Endothelial cell (in vitro differentiated cells): ENCODE results near the gene ZNF764. TPM values are rescaled to one million over a fixed set of nuclear protein-coding genes. Genes with fewer than 3 reads are reported as not detected.
A peak's percentile ranks its signal among the peaks of the same experiment; 100 is the strongest.

Source experiments
- DNase-seq: peaks from one replicate; pipeline ENCODE4 v3.0.0; 2021; ENCODE audit warnings: low spot score
- H3K27ac Mint-ChIP-seq: one replicate; pipeline ENCODE4 v1.8.0; 2021; ENCODE audit warnings: mixed read lengths, inconsistent platforms; ENCODE audit not compliant: unreplicated experiment
- H3K27me3 Mint-ChIP-seq: one replicate; pipeline ENCODE4 v1.8.0; 2021; ENCODE audit warnings: mild to moderate bottlenecking, moderate library complexity, mixed read lengths, inconsistent platforms; ENCODE audit not compliant: unreplicated experiment
- H3K36me3 Mint-ChIP-seq: one replicate; pipeline ENCODE4 v1.8.0; 2021; ENCODE audit warnings: mild to moderate bottlenecking, low read depth, mixed read lengths, inconsistent platforms; ENCODE audit not compliant: unreplicated experiment
- H3K4me1 Mint-ChIP-seq: one replicate; pipeline ENCODE4 v1.8.0; 2021; ENCODE audit warnings: mild to moderate bottlenecking, mixed read lengths, inconsistent platforms; ENCODE audit not compliant: unreplicated experiment
- H3K4me3 Mint-ChIP-seq: one replicate; pipeline ENCODE4 v1.8.0; 2021; ENCODE audit warnings: mild to moderate bottlenecking, mixed read lengths, inconsistent platforms; ENCODE audit not compliant: unreplicated experiment
- H3K9me3 Mint-ChIP-seq: one replicate; pipeline ENCODE4 v1.8.0; 2021; ENCODE audit warnings: mixed read lengths, inconsistent platforms; ENCODE audit not compliant: unreplicated experiment
- CTCF ChIP-seq: fragments of 200-600 bp; sonication (generic); IDR thresholded peaks from one replicate; pipeline ENCODE4 v1.5.0; 2021; ENCODE audit warnings: antibody characterized with exemption; ENCODE audit not compliant: unreplicated experiment
- total RNA-seq: library from RNA; stranded (reverse); fragmentation: NEBNext Ultra II Directional; extraction: Animal tissue kit (Norgen Biotek cat#: 25700); gene quantifications from one replicate; pipeline ENCODE4 v1.2.1, GENCODE V29; 2021; ENCODE audit not compliant: unreplicated experiment

Gene ZNF764
- total RNA-seq, 1 donor from 2014 or later, result 13.8 TPM

DNA sequence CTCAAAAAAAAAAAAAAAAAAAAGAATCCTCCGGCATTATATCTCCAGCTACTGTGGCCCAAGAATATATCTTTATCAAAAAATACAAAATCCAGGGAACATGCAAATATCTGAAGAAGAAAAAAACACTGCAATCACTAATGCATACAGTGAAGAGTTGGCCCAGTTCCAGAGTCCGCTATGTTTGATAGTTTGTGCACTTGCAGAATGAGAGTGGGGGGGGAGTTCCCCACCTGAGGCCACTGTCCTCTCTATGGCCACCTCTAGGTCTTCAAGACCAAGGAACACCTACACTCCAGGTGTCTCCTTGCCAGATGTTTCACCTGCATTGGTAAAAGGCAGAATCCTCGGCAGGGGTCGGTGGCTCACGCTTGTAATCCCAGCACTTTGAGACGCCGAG, 23.3 kb upstream of the ZNF764 start:
- no peak for TF ChIP-seq CTCF
- H3K27me3 Mint-ChIP-seq, result peaks cover 3% of the 10 kb centered on the region

DNA sequence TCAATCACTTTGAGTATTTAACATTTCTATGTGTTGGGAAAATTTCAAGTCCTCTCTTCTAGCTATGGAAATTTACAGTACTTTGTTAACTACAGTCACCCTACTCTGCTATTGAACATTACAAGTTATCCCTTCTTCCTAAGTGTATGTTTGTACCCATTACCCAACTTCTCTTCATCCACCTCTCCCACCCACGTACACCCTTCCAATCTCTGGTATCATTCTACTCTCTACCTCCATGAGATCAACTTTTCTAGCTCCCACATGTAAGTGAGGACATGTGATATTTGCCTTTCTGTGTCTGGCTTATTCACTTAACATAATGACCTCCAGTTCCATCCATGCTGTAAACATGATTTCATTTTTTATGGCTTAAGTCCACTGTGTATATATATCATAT, 16.5 kb upstream of the ZNF764 start:
- Mint-ChIP-seq H3K4me3 (peak overlapping the region; percentile 24), H3K4me1 (peaks cover 12% of the 10 kb centered on the region), H3K27ac (peak overlapping the region; percentile 2), H3K9me3 (no peaks in the 10 kb centered on the region), H3K36me3 (peaks cover 9% of the 10 kb centered on the region), H3K27me3 (peaks cover 2% of the 10 kb centered on the region)
- no peak for TF ChIP-seq CTCF
- DNase-seq, result no peak

More for the DNA sequence above, 23.3 kb upstream of the ZNF764 start:
- H3K27ac Mint-ChIP-seq, result no peak overlapping the region
- H3K36me3 Mint-ChIP-seq, result peaks cover 18% of the 10 kb centered on the region
- H3K4me1 Mint-ChIP-seq, result peaks cover 18% of the 10 kb centered on the region
- no peaks in the 10 kb centered on the region for H3K9me3 Mint-ChIP-seq
- H3K4me3 Mint-ChIP-seq, result no peak overlapping the region
- DNase-seq, result no peak

DNA sequence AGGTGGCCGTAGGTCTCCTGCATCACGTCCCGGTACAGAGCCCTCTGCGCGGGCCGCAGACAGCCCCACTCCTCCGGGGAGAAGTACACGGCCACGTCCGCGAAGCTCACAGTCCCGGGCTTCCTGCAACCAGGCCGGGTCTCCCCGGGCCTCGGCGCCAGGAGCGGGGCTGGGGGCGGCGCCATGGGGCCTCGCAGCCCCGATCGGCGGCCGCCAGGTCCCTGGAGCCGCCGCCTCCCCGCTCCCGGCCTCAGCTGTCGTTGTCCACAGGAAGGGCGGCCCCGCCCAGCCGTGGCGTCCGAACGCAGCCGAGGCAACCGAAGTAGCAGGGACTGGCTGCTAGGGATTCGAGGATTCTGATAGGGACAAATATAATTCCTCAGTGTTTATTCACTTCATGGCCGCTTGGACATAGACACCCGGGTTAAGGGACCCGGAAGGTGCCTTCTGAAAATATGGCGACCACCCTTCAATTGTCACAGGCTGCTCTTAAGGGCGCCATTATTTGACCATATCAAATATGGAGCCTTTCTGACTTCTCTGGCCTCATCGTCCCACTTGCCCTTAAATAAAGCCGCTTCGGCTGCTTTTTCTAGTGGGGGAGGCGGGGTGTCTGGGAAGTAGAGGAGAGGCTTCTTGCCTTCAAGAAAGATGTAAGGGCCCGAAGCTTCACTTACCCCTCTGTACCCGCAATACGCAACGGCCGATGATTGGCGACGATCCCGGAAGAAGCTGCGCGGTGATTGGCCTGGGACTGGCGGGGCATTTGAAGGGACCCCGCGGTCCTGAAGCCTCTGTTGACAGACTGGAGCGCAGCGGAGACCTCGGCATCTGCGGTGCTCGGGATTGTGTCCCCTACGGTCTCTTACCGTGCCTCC, 13.5 kb upstream of the ZNF764 start, which contains the start of gene ZNF688:
Gene ZNF688, minus strand, starts transcription at position 270 of the 878 bp plus-strand sequence. Its CDS starts 85 bp downstream, at position 185.
- Mint-ChIP-seq H3K27ac (peak within 1 kb of the TSS; percentile 88), H3K4me1 (peaks cover 24% of the 10 kb centered on the region), H3K36me3 (peaks cover 6% of the 10 kb centered on the region), H3K9me3 (no peaks in the 10 kb centered on the region), H3K4me3 (peak within 1 kb of the TSS; percentile 89), H3K27me3 (peaks cover 7% of the 10 kb centered on the region)
- no peak for TF ChIP-seq CTCF
- DNase-seq, result peak; percentile 83

DNA sequence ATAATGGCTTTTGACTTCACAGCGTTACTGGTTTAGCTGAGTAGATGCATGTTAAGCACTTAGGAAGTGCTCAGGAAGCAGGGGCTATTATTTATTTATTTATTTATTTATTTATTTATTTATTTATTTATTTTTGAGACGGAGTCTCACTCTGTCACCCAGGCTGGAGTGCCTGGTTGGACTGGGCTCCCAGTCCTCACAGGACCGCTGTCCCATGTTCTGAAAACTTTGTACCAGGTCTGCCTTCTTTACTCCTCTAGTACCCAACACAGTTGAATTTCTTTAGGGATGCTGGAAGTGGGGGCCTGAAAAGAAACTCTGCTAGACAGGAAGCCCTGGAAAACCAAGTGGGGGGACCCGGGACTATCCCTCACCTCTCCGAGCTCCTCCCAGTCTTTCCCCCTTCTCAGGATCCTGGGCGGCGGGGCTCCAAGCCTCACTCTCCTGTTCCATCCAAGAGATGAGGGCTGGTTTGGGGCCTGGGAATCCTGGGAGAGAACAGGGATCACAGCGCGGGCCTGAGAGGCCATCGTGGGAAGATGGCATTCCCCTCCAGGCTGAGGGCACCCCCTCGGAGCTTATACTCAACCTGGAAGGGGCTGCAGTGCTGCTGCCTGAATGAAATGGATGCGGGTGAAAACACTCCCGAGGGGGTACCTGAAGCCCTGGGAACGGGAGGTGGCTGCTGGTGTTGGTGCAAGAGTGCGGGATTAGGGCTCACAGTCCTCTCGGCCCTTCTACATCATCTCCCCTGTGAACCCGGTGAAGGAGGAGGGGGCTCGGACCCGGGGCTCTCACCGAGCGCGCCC, 12.7 kb upstream of the ZNF764 start:
- Mint-ChIP-seq H3K36me3 (peaks cover 11% of the 10 kb centered on the region), H3K4me1 (peaks cover 30% of the 10 kb centered on the region), H3K4me3 (peak overlapping the region; percentile 89), H3K27ac (peak overlapping the region; percentile 88), H3K9me3 (no peaks in the 10 kb centered on the region), H3K27me3 (peaks cover 10% of the 10 kb centered on the region)
- no peak for TF ChIP-seq CTCF
- peak; percentile 49 for DNase-seq
